Endothelial cell of umbilical vein (primary cell): ENCODE results near the gene ELOVL5.

Experiments used
- CTCF ChIP-seq, 2 donors: IDR thresholded peaks; 1 replicate in 1 of 2; 2 replicates in 1 of 2; pipeline ENCODE4 v1.5.1; 2011; ENCODE audit warnings: low read length in 2 of 2, mild to moderate bottlenecking in 2 of 2, moderate library complexity in 2 of 2, control low read depth in 1 of 2, inconsistent platforms in 1 of 2, low read depth in 1 of 2; ENCODE audit not compliant: insufficient read depth in 1 of 2; ENCODE audit errors: extremely low read depth in 1 of 2
- EZH2 ChIP-seq: IDR thresholded peaks from 2 replicates; pipeline ENCODE4 v1.6.1; 2012; ENCODE audit warnings: borderline replicate concordance, low read depth, mild to moderate bottlenecking, moderate library complexity, low read length, inconsistent platforms; ENCODE audit not compliant: severe bottlenecking
- POLR2AphosphoS5 ChIP-seq: IDR thresholded peaks from 2 replicates; pipeline ENCODE4 v1.6.1; 2012; ENCODE audit warnings: low read depth, mild to moderate bottlenecking, control low read depth, low read length, moderate library complexity; ENCODE audit not compliant: insufficient read depth

DNA sequence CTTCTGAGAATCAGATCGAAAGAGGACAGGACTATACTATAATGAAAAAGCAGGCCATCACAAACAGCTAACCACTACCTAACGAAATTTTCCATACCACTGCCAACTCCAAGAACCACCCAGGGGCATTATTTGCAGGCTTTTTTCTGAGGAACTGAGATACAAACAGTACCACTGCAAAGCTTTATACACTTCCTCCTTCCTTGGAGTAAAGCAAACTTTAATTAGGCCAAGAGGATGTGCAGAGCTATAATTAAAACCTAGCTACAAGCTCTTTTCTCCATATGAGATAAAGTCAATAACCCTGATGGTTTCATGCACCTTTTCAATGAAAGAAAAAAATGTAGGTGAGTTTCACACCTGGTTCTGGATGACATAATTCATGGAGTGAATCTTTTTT, 68.5 kb downstream of the ELOVL5 start:
- TF ChIP-seq EZH2 (no peak), POLR2AphosphoS5 (no peak), CTCF (IDR thresholded peaks at IDR 0.05; ENCODE audit: extremely low read depth in 1 of 2, insufficient read depth in 1 of 2, low read depth in 1 of 2, low read length in 2 of 2) (no peak)
